ENCODE measurements around the gene BPTF.
"Not testable (repeated sequence)": the region's sequence is repeated elsewhere in the genome, so short reads cannot be mapped to it uniquely, and the experiment has no call there.

BPTF gene, protein sequence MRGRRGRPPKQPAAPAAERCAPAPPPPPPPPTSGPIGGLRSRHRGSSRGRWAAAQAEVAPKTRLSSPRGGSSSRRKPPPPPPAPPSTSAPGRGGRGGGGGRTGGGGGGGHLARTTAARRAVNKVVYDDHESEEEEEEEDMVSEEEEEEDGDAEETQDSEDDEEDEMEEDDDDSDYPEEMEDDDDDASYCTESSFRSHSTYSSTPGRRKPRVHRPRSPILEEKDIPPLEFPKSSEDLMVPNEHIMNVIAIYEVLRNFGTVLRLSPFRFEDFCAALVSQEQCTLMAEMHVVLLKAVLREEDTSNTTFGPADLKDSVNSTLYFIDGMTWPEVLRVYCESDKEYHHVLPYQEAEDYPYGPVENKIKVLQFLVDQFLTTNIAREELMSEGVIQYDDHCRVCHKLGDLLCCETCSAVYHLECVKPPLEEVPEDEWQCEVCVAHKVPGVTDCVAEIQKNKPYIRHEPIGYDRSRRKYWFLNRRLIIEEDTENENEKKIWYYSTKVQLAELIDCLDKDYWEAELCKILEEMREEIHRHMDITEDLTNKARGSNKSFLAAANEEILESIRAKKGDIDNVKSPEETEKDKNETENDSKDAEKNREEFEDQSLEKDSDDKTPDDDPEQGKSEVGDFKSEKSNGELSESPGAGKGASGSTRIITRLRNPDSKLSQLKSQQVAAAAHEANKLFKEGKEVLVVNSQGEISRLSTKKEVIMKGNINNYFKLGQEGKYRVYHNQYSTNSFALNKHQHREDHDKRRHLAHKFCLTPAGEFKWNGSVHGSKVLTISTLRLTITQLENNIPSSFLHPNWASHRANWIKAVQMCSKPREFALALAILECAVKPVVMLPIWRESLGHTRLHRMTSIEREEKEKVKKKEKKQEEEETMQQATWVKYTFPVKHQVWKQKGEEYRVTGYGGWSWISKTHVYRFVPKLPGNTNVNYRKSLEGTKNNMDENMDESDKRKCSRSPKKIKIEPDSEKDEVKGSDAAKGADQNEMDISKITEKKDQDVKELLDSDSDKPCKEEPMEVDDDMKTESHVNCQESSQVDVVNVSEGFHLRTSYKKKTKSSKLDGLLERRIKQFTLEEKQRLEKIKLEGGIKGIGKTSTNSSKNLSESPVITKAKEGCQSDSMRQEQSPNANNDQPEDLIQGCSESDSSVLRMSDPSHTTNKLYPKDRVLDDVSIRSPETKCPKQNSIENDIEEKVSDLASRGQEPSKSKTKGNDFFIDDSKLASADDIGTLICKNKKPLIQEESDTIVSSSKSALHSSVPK (N-terminal part only)

DNA sequence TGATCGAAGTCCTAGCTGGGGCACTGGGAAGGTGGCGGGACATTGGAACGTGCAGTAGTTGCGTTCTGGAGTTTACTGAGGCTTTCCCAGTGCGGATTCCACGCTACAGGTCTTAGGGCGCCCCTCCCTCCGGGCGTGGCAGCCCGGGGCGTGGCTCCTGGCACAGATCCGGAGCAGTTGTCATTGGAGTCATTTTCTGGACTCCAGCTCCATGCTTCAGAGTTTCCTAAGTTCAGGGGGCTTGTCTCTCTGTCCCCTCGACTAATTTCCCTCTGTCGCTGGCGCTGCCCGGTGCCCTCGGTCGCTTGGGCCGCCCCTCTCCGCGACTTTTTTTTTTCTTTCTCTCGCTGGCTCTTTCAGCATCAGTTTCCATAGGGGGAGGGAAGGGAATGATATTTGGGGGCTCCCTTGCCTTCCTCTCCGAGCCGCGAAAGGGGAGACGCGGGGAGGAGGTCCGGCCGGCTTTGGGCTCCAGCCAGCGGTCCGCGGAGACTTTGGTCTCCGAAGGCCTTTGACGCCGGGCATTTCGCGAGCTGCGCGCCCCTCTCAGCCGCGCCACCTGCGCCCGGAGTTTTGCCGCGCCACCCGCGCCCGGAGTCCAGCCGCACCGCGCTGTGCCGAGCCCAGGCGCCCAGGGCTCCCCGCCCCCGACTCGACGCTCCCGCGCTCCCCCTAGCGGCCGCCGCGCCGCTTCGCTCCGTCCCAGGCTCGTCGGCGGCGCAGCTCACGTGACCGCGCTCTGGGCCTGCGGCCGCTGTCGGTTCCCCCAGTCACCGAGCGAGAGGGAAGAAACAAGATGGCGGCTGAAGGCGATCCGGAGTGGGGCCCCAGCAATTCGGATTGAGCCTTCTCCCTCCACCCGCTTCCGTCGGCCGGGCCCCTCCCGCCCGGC is at the start of gene BPTF:
Gene BPTF (plus strand): TSS at position 769 of the 892 bp plus-strand sequence. CDS start 222 bp downstream, outside the sequence.
- peak; percentile 76 for DNase-seq

DNA sequence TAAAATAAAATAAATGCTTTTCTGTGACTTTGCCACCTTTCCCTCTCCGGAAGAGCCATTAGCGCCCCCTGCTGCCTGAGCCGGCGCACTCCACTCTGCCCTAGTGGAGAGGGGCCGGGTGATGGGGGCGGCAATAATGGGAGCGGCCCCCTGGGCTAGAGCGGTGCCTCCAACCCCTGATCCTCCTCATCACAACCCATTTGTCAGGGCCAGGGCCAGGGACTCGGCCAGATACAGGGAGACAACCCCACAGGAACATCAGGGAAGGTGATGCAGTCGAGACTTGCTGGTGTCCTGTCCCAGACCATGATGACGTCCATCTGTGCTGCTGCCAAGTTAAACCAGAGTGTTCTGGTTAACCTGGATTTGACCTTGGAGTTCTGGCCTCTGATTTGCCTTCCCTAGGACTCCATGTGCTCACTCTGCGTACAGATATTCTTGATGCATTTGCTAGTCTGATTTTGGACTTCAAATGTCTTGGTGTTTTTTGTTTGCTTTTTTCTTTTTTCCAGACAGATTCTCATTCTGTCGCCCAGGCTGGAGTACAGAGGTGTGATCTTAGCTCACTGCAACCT is 46.1 kb upstream of the BPTF start:
- DNase-seq = peak; percentile 5

DNA sequence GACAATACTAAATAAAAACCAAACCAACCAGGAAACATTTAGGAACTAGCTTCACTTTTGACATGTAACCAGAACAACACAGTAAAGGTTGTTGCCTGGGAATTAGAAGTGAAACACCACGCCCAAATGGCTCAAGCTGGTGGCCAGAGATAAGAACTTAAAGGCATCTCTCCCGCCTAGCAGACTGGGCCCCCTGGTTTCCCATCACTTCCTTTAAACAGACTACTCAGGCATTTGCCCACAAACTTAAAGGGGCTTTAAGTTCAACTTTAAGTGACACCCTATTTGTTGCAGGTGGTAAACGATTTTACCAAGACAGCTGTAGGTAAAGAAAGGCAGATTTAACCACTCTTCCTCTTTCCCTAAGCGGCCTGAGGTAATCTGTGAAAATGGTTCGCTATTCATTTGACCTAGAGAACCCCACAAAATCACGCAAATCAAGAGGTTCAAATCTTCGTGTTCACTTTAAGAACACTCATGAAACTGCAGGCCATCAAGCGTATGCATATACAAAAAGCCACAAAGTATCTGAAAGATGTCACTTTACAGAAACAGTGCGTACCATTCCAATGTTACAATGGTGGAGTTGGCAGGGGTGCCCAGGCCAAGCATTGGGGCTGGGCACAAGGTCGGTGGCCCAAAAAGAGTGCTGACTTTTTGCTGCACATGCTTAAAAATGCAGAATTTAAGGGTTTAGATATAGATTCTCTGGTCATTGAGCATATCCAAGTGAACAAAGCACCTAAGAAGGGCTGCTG is 40.8 kb upstream of the BPTF start:
- no peak for DNase-seq

DNA sequence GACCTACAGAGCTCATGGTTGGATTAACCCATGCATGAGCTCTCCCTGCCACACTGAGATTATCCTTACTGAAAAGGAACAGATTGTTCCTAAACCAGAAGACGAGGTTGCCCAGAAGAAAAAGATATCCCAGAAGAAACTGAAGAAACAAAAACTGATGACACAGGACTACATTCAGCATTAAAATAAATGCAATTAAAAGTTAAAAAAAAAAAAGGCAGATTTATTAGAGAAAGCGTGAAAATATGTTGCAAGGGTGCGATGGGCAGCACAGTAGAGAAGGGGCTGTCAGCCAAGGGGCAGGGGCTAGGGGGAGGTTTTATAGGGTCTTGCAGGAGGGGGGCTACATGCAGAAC is 40.2 kb upstream of the BPTF start:
- no peak for DNase-seq

DNA sequence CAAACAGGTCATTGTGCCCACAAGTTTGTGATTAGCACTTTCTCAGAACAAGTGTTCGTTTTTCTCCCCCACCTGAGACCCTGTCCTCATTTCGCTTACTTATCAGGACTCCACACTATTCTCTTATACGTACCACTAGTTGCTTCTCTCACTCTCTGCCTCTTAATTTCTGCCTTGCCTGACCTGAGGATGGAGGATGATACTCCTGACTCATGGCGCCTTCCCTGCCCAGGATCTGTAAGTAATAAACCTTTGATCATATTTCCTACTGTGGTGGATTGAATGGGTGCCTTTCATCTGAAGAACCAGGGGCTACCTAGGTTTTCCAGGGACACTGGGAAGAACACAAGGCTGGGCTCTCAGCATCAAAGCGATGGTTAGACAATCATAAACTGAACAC is 39.8 kb upstream of the BPTF start:
- DNase-seq = no peak

DNA sequence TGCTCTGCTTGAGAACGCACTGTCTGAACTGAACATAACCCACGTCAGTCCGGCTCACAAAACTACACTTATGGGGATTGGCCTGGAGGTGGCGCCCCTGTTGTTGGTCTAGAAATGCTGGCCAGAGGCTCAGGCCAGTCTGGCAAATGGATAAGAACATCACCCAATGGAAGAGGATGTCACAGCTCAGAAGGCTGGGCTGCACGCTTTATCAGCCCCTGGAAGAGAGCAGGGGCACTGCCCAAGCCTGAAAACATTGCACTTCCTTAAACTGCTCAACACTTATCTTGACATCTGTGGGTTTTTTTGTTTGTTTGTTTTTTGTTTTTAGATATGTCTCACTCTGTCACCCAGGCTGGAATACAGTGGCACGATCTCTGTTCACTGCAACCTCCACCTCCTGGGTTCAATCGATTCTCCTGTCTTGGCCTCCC is 24.8 kb upstream of the BPTF start:
- peak; percentile 25 for DNase-seq

DNA sequence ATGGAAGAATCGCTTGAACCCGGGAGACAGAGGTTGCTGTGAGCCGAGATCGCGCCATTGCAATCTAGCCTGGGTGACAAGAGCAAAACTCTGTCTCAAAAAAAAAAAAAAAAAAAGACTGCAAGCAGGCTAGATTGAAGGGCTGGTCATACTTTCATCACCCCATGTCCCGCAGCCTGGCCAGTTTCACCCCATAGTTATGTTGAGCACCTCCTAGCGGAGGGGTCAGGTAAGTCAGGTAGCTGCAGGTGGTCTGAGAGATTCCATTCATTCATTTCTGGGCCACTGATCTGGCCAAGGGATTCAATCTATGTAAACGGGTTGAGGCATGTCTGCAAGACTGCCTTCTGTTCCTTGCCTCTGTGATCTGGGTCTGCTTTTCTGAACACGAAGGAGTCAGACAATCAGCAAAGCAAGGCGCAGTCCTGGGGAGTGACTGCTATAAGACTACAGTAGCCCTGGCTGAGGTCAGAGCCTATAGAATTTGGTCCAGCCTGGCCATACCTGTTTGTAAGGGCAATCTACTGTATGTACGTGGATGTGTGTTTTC is 23.6 kb upstream of the BPTF start:
- no peak for DNase-seq

DNA sequence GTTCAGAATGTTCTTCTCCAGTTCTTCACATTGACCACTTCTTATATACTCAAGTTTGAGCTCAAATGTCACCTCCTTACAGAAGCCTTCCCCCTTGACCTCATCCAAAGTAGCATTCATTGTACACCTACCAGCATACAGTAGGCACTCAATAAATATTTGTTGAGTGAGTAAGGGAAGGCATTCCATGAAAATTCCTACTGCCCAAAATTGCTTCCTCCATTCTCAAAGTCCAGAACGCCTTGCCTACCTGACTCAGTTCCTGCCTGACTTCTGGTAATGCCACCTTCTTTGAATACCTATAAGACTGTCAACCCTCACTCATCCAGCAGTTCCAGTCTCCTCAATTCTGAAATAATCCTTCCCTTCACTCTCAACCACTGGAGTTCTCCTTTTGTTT is 14.8 kb upstream of the BPTF start:
- no peak for DNase-seq

DNA sequence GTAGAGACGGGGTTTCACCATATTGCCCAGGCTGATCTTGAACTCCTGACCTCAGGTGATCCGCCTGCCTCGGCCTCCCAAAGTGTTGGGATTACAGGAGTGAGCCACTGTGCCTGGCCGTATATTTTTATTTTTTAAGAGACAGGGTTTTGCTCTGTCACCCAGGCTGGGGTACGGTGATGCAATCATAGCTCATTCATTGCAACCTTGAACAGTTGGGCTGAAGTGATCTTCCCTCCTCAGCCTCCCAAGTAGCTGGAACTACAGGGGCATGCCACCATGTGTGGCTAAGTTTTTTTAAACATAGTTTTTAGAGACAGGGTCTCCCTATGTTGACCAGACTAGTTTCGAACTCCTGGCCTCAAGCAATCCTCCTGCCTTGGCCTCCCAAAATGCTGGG is 12.9 kb upstream of the BPTF start:
- DNase-seq = not testable (repeated sequence)

DNA sequence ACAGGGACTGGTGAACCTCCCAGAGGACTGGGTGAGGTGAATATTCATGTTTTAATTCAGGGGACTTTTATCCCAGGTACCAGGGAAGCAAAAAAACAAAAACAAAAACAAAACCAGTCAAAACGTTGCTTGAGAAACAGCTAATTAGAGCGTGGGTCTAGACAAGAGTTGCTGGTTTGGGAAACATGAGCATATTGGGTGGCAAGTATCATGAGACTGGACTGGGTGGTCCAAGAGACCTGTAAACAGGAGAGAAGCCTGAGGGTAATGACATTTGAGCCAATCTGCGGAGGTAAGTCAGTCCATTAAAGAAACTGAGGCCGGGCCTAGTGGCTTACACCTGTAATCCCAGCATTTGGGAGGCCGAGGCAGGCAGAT is 11.5 kb upstream of the BPTF start:
- DNase-seq = no peak

DNA sequence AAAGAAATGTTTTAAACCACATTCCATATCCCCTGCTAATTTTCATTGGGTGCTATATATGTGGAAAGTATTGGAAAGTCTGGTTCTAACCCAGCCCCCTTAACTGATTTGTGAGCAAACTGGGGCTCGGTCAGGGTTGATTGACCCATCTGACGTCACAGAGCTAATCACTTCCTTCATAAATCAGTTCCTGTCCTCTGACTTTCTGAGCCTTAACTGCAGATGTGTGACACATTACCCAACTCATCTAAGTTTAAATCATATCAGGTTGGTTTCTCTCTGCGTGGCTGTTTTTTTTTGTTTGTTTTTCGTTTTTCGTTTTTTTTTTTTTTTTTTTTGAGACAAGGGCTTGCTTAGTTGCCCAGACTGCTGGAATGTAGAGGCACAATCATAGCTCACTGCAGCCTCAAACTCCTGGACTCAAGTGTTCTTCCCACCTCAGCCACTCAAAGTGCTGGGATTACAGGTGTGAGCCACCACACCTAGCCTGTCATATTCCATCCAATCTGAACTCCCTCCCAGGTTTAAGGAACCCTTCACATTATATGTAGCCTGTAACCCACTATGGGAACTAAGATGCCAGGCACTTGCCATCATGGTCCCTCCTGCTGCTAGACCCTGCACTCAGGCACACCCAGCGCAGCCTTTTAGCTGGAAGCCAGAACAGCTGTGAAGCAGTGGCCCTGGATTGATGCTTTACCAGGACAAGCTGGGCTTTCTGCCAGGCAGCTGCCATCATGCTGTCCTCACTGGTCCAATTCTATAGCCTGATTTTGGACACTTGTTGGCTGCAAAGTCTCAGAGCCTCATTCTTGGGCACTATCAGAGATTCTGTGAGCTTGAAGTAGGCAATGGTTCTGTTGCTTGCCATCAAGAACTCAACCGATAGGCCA is 6.9 kb upstream of the BPTF start:
- DNase-seq = no peak

DNA sequence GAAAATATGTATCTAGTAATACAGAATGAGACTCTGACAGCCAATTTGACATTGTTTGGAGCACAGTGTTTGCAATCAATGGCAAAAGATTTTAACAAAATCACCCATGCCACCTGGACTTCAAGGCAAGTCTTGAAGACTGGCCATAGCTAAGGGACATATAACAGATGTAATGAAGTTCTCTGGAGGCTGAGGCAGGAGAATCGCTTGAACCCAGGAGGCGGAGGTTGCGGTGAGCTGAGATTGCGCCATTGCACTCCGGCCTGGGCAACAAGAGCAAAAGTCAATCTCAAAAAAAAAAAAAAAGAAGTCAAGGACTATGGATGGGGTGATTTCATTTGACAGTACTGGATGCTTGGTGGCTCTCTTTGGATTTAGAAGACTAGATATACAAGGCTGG is 5.6 kb upstream of the BPTF start:
- DNase-seq = no peak

DNA sequence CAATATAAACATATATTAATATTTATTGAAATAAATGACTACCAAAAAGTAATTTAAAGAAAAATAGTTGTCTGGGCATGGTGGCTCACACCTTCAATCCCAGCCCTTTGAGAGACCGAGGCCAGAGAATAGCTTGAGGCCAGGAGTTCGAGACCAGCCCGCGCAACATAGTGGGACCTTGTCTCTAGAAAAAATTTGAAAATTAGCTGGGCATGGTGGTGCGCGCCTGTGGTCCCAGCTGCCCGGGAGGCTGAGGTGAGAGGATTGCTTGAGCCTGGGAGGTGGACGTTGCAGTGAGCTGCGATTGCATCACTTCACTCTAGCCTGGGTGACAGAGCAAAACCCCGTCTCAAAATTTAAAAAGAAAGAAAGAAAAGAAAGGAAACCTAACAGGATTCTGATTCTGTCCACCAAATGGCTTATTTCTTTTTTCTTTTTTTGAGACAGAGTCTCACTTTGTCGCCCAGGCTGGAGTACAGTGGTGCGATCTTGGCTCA is 3.4 kb upstream of the BPTF start:
- DNase-seq = no peak

DNA sequence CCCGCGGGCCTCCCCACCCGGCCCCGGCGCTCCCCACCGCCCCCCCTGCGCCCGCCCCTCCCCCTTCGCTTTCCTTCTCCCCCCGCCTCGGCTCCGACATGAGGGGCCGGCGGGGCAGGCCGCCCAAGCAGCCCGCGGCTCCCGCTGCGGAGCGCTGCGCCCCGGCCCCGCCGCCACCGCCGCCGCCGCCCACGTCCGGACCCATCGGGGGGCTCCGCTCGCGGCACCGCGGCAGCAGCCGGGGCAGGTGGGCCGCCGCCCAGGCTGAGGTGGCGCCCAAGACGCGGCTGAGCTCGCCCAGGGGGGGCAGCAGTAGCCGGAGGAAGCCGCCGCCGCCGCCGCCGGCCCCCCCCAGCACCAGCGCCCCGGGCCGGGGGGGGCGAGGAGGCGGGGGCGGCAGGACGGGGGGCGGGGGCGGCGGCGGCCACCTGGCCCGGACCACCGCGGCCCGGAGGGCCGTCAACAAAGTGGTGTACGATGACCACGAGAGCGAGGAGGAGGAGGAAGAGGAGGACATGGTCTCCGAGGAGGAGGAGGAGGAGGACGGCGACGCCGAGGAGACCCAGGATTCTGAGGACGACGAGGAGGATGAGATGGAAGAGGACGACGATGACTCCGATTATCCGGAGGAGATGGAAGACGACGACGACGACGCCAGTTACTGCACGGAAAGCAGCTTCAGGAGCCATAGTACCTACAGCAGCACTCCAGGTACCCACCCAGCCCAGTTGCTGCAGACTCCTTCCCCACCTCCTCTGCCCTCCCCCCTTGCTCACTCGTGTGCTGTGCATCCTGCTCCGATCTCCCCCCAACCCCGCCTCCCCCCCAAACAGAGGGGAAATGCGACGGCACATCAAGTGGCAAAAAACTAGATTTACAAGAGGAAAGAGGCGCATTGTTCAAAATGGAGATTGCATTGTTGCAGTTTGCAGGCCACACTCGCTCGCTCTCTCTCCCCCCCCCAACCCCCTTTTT is 611 bp downstream of the BPTF start:
- not testable (repeated sequence) for DNase-seq

DNA sequence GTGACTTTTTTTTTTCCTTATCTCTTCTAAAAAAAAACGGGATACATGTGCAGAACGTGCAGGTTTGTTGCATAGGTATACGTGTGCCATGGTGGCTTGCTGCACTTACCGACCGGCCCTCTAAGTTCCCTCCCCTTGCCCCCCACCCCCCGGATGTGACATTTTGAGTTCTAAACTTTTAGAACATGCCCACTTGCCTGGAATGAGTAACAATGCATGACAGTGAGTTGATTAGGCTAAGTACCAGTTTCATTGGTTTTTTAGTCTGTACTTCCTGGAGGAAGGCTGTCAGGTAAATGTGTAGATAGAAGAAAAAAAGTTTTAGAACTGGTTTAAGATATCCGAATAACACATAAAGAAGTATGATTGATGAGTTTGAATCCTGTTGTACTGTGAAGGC is 4.0 kb downstream of the BPTF start:
- no peak for DNase-seq

DNA sequence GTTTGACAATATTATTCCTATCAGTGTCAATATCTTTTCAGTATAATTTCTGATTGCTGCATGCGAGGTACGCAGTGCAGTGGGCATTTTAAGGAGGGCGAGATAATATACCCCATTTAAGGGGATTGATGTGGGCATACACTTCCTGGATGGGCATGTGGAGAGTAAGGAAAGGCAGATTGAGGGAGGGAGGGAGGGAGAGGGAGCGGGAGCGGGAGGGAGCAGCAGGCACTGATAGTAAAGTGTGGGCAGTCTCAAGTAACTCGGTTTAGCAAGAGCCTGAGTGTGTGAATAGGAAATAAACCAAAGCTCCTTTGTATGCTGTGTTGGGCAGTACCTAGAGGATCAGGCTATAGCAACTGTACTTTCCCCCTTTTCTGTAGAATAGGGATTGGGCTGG is 5.1 kb downstream of the BPTF start:
- DNase-seq = no peak

DNA sequence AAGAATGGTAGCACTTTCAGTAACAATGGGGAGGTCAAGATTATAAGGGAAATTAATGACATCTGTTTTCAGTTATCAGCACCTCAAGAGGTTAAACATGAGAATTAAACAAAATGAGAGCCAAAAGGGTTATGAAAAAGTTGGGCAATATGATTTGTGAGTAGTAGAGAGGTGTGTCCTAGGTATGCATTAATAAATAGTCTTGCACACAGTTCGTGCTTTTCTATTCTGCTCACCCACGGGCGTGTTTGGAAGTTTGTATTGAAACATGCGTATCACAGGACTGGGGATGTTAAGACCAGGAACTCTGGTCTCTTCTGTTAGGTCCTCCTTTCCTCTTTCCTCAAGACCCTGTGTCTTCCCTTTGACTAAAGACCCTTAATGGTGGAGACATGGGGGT is 6.0 kb downstream of the BPTF start:
- DNase-seq = no peak

DNA sequence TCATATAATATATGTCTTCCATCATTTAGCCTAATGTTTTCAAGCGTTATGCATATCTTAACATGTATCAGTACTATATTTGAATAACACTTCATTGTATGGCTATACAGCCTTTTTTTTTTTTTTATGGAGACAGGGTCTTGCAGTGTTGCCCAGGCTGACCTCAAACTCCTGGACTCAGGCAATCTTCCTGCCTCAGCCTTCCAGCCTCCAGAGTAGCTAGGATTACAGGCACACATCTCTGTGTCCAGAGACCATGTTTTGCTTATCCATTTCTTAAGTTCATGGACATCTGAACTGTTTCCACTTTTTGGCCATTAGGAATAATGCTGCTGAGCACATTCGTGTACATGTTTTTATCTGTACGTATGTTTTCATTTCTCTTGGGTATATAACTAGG is 7.8 kb downstream of the BPTF start:
- no peak for DNase-seq
